Neural progenitor cell (in vitro differentiated cells): ENCODE data around the gene EPHB2. TPM values are rescaled to one million over a fixed set of nuclear protein-coding genes. Genes with fewer than 3 reads are reported as not detected.

Experiments
- DNase-seq: peaks from one replicate; pipeline ENCODE4 v3.0.0-alpha.2; 2016; ENCODE audit warnings: low spot score
- H2AFZ ChIP-seq: fragments of 200-600 bp; sonication (generic); replicated peaks from 2 replicates; pipeline ENCODE4 v1.6.1; 2016; ENCODE audit warnings: antibody characterized with exemption
- H3F3A ChIP-seq: fragments of 200-600 bp; sonication (generic); 2 replicates; pipeline ENCODE4 v1.6.1; 2016; ENCODE audit warnings: antibody characterized with exemption, low read depth
- H3K27ac ChIP-seq: fragments of 200-600 bp; sonication (generic); 2 replicates; pipeline ENCODE4 v1.5.1; 2016; ENCODE audit warnings: mild to moderate bottlenecking
- H3K27me3 ChIP-seq: fragments of 200-600 bp; sonication (generic); 2 replicates; pipeline ENCODE4 v1.6.1; 2016; ENCODE audit warnings: mild to moderate bottlenecking, moderate library complexity
- H3K36me3 ChIP-seq: fragments of 200-600 bp; sonication (generic); 2 replicates; pipeline ENCODE4 v1.5.1; 2016
- H3K4me1 ChIP-seq: fragments of 200-600 bp; sonication (generic); 2 replicates; pipeline ENCODE4 v1.6.1; 2016; ENCODE audit warnings: mixed run types
- H3K4me2 ChIP-seq: fragments of 200-600 bp; sonication (generic); 2 replicates; pipeline ENCODE4 v1.6.1; 2016
- H3K4me3 ChIP-seq: fragments of 200-600 bp; sonication (generic); 2 replicates; pipeline ENCODE4 v1.5.1; 2016
- H3K79me2 ChIP-seq: fragments of 200-600 bp; sonication (generic); 2 replicates; pipeline ENCODE4 v1.6.1; 2016; ENCODE audit warnings: low read depth
- H3K9ac ChIP-seq: fragments of 200-600 bp; sonication (generic); 2 replicates; pipeline ENCODE4 v1.6.1; 2016
- H3K9me3 ChIP-seq: fragments of 200-600 bp; sonication (generic); 2 replicates; pipeline ENCODE4 v1.5.1; 2016; ENCODE audit warnings: low read depth
- H4K20me1 ChIP-seq: fragments of 200-600 bp; sonication (generic); 2 replicates; pipeline ENCODE4 v1.6.1; 2016; ENCODE audit warnings: low read depth
- H3K27ac Mint-ChIP-seq: 3 replicates; pipeline ENCODE4 v1.8.0; 2021; ENCODE audit warnings: mixed read lengths
- H3K27me3 Mint-ChIP-seq: 2 replicates; pipeline ENCODE4 v1.8.0; 2022; ENCODE audit warnings: low read depth, mild to moderate bottlenecking, inconsistent platforms, moderate library complexity, mixed read lengths; ENCODE audit not compliant: insufficient read depth
- H3K36me3 Mint-ChIP-seq: 3 replicates; pipeline ENCODE4 v1.8.0; 2021; ENCODE audit warnings: mixed read lengths
- H3K4me1 Mint-ChIP-seq: 3 replicates; pipeline ENCODE4 v1.8.0; 2021; ENCODE audit warnings: mixed read lengths
- H3K4me3 Mint-ChIP-seq: 3 replicates; pipeline ENCODE4 v1.8.0; 2021; ENCODE audit warnings: mild to moderate bottlenecking, moderate library complexity, mixed read lengths
- H3K9me3 Mint-ChIP-seq: 3 replicates; pipeline ENCODE4 v1.8.0; 2020; ENCODE audit warnings: mixed read lengths
- CTCF ChIP-seq: fragments of 200-600 bp; sonication (generic); IDR thresholded peaks from 2 replicates; pipeline ENCODE4 v1.5.1; 2017; ENCODE audit warnings: antibody characterized with exemption, mild to moderate bottlenecking
- EZH2 ChIP-seq: fragments of 200-600 bp; sonication (generic); IDR thresholded peaks from 2 replicates; pipeline ENCODE4 v1.6.1; 2017; ENCODE audit warnings: antibody characterized with exemption, mild to moderate bottlenecking, moderate library complexity
- EZH2phosphoT487 ChIP-seq: fragments of 200-600 bp; sonication (generic); IDR thresholded peaks from 2 replicates; pipeline ENCODE4 v1.6.1; 2017; ENCODE audit warnings: antibody characterized with exemption
- total RNA-seq: library from RNA; depleted of rRNA; stranded (reverse); fragments of >200 nt; gene quantifications from 2 replicates; pipeline ENCODE4 v1.2.3, GENCODE V29; 2015; ENCODE audit warnings: low replicate concordance

Gene EPHB2
- total RNA-seq, 1 donor from 2014 or later = 38.3 TPM

- H3K9me3 ChIP-seq = no peaks in the 10 kb centered on the region
- H3K4me2 ChIP-seq = no peak overlapping the region
- peaks cover 20% of the 10 kb centered on the region for H3K79me2 ChIP-seq
- no peak overlapping the region for H3K9ac ChIP-seq
- Mint-ChIP-seq H3K4me1 (peaks cover 17% of the 10 kb centered on the region), H3K4me3 (no peak overlapping the region), H3K27ac (peak overlapping the region; percentile 60), H3K27me3 (no peaks in the 10 kb centered on the region), H3K9me3 (no peaks in the 10 kb centered on the region), H3K36me3 (no peaks in the 10 kb centered on the region)
- H3F3A ChIP-seq = peaks cover 4% of the 10 kb centered on the region
- peaks cover 64% of the 10 kb centered on the region for H4K20me1 ChIP-seq
- no peak overlapping the region for H3K4me3 ChIP-seq
- no peak overlapping the region for H3K27ac ChIP-seq
- DNase-seq = no peak
- H3K36me3 ChIP-seq = no peaks in the 10 kb centered on the region
- no peak overlapping the region for H2AFZ ChIP-seq
- no peak for TF ChIP-seq CTCF
- TF ChIP-seq EZH2 = no peak
- TF ChIP-seq EZH2phosphoT487 = no peak
- H3K4me1 ChIP-seq = peaks cover 10% of the 10 kb centered on the region
- no peaks in the 10 kb centered on the region for H3K27me3 ChIP-seq
Observed at GRCh38 chr1:22755641-22756040, 45.0 kb downstream of the EPHB2 start.

DNA sequence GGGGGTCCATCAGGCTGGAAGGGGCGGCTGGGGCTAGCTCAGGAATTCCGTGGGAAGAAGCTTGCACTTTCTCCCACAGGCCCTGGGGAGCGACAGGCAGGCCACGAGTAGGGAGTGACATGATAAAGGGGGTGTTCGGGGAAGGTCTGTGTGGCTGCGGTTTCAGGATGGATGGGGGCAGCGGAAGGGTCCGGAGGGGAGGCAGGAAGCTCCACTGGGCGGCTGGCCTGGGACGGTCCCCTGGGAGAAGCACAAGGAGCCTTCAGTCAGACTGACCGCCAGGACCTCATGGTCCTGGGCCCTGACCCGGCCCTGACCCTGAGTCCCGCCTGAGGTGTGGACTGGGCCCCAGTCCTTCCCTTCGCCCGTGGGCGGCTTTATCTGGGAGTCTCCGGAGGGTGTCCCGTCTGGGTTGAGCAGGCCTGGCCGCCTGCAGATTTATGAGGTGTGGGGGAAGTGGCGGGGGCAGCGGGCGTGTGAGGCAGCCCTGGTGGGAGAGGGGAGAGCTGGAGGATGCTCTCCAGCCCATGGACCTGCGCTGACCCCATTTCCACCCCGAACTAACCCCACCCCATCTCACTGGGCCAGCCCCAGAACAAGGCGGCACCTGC lies 45.6 kb downstream of the EPHB2 start:
- H3K4me2 ChIP-seq = no peak overlapping the region
- H3K79me2 ChIP-seq = peaks cover 18% of the 10 kb centered on the region
- H3K9me3 ChIP-seq = no peaks in the 10 kb centered on the region
- Mint-ChIP-seq H3K4me1 (peaks cover 14% of the 10 kb centered on the region), H3K9me3 (no peaks in the 10 kb centered on the region), H3K36me3 (no peaks in the 10 kb centered on the region), H3K27ac (peak overlapping the region; percentile 60), H3K27me3 (no peaks in the 10 kb centered on the region), H3K4me3 (no peak overlapping the region)
- no peak overlapping the region for H3K27ac ChIP-seq
- H3F3A ChIP-seq = no peaks in the 10 kb centered on the region
- H3K9ac ChIP-seq = no peak overlapping the region
- H3K36me3 ChIP-seq = no peaks in the 10 kb centered on the region
- no peaks in the 10 kb centered on the region for H3K27me3 ChIP-seq
- no peak for DNase-seq
- no peak overlapping the region for H2AFZ ChIP-seq
- H3K4me1 ChIP-seq = peaks cover 7% of the 10 kb centered on the region
- TF ChIP-seq CTCF = no peak
- TF ChIP-seq EZH2 = no peak
- no peak for TF ChIP-seq EZH2phosphoT487
- peaks cover 59% of the 10 kb centered on the region for H4K20me1 ChIP-seq
- no peak overlapping the region for H3K4me3 ChIP-seq

- Histone ChIP-seq H3K36me3 (no peaks in the 10 kb centered on the region), H3K27me3 (no peaks in the 10 kb centered on the region), H3K4me2 (no peak overlapping the region), H3K4me3 (no peak overlapping the region), H4K20me1 (peaks cover 61% of the 10 kb centered on the region), H3K9ac (no peak overlapping the region), H3K79me2 (peaks cover 10% of the 10 kb centered on the region), H3K27ac (no peak overlapping the region), H2AFZ (no peak overlapping the region), H3F3A (peaks cover 7% of the 10 kb centered on the region), H3K4me1 (peaks cover 7% of the 10 kb centered on the region), H3K9me3 (no peaks in the 10 kb centered on the region)
- Mint-ChIP-seq H3K9me3 (no peaks in the 10 kb centered on the region), H3K4me3 (no peak overlapping the region), H3K27me3 (peaks cover 2% of the 10 kb centered on the region), H3K27ac (no peak overlapping the region), H3K36me3 (no peaks in the 10 kb centered on the region), H3K4me1 (peaks cover 20% of the 10 kb centered on the region)
- no peak for DNase-seq
- TF ChIP-seq CTCF (no peak), EZH2 (no peak), EZH2phosphoT487 (no peak)
Observed at GRCh38 chr1:22760455-22760854, 49.8 kb downstream of the EPHB2 start.
